Right lung (tissue), 10 donors: ENCODE data around the gene CENPK. TPM values are rescaled to one million over a fixed set of nuclear protein-coding genes. Genes with fewer than 3 reads are reported as not detected.
A peak's percentile ranks its signal among the peaks of the same experiment; 100 is the strongest.
"Not testable (repeated sequence)": the region's sequence is repeated elsewhere in the genome, so short reads cannot be mapped to it uniquely, and the experiment has no call there.

ENCODE experiments used
- DNase-seq, 2 donors: peaks; one replicate each; pipeline ENCODE4 v3.0.0-alpha.2; 2013
- long read RNA-seq, 8 donors: transcript quantifications; one replicate each; lab custom pipeline, GENCODE V29; 2026
- polyA plus RNA-seq, 5 donors: library from polyadenylated mRNA; unstranded; fragments of 120-200 nt; gene quantifications; one replicate each; pipeline versions ENCODE4 v1.2.1 to v1.2.3, GENCODE V29; 2013; ENCODE audit warnings: inconsistent platforms in 1 of 5, low replicate concordance in 1 of 5; ENCODE audit not compliant: insufficient read length in 5 of 5, insufficient read depth in 1 of 5

Gene CENPK
- polyA plus RNA-seq, result 10 to 100 TPM; 32.3 to 96.8 (median 55.9) TPM
- long read RNA-seq, donor 1, transcript CENPK-204 (2 exons, 634 nt), result major isoform, 6 of 155 reads
- long read RNA-seq, donor 1, partial matches to known transcripts, result 129 of 155 reads
- long read RNA-seq, donor 1, other reads (novel, unspliced or antisense), result 13 of 155 reads
- long read RNA-seq, donor 2, transcript CENPK-202 (11 exons, 1,734 nt), result major isoform, 7 of 11 reads
- long read RNA-seq, donor 2, partial matches to known transcripts, result 0 of 11 reads
- long read RNA-seq, donor 2, other reads (novel, unspliced or antisense), result 0 of 11 reads
- long read RNA-seq, donor 3, partial matches to known transcripts, result 0 of 8 reads
- long read RNA-seq, donor 3, other reads (novel, unspliced or antisense), result 0 of 8 reads
- long read RNA-seq, donor 4, partial matches to known transcripts, result 78 of 84 reads
- long read RNA-seq, donor 4, other reads (novel, unspliced or antisense), result 0 of 84 reads
- long read RNA-seq, donor 5, transcript CENPK-204 (2 exons, 634 nt), result minor isoform, 5 of 26 reads
- long read RNA-seq, donor 5, transcript CENPK-215 (11 exons, 1,697 nt), result minor isoform, 5 of 26 reads
- long read RNA-seq, donor 5, transcript CENPK-202 (11 exons, 1,734 nt), result major isoform, 13 of 26 reads
- long read RNA-seq, donor 5, partial matches to known transcripts, result 0 of 26 reads
- long read RNA-seq, donor 5, other reads (novel, unspliced or antisense), result 0 of 26 reads
- long read RNA-seq, donor 6, transcript CENPK-204 (2 exons, 634 nt), result major isoform, 5 of 6 reads
- long read RNA-seq, donor 6, partial matches to known transcripts, result 0 of 6 reads
- long read RNA-seq, donor 6, other reads (novel, unspliced or antisense), result 0 of 6 reads
- long read RNA-seq, donor 7, partial matches to known transcripts, result 0 of 8 reads
- long read RNA-seq, donor 7, other reads (novel, unspliced or antisense), result 0 of 8 reads
- long read RNA-seq, donor 8, partial matches to known transcripts, result 0 of 1 reads
- long read RNA-seq, donor 8, other reads (novel, unspliced or antisense), result 0 of 1 reads

GRCh38 chr5:65562731-65563701 lies at the start of gene CENPK, which contains the start of gene PPWD1:
TSS of gene CENPK (minus strand) at chr5:65563168. CDS start at chr5:65554907, 8,261 bp downstream.
TSS of gene PPWD1 (plus strand) at chr5:65563296. CDS start at chr5:65563311, 15 bp downstream.
- DNase-seq, result peak; percentile 91 to 94

GRCh38 chr5:65612298-65612907 lies 49.4 kb upstream of the CENPK start:
- DNase-seq, result no peak

GRCh38 chr5:65611524-65611923 lies 48.6 kb upstream of the CENPK start:
- peak; percentile 35 to 43 for DNase-seq

GRCh38 chr5:65601761-65602160 lies 38.8 kb upstream of the CENPK start:
- not testable (repeated sequence) for DNase-seq

- DNase-seq, result no peak
Measured at GRCh38 chr5:65588694-65589093, 25.7 kb upstream of the CENPK start.

- DNase-seq, result no peak
Measured at GRCh38 chr5:65577141-65577540, 14.2 kb upstream of the CENPK start.

- no peak for DNase-seq
Measured at GRCh38 chr5:65570598-65571226, 7.7 kb upstream of the CENPK start.

- DNase-seq, result no peak
Measured at GRCh38 chr5:65566505-65566904, 3.5 kb upstream of the CENPK start.

GRCh38 chr5:65563777-65564176 lies 809 bp upstream of the CENPK start:
- DNase-seq, result no peak

GRCh38 chr5:65556718-65557117 lies 6.2 kb downstream of the CENPK start:
- DNase-seq, result no peak

GRCh38 chr5:65556181-65556580 lies 6.8 kb downstream of the CENPK start:
- no peak for DNase-seq

GRCh38 chr5:65555287-65555686 lies 7.7 kb downstream of the CENPK start:
- no peak for DNase-seq

GRCh38 chr5:65553941-65554340 lies 9.0 kb downstream of the CENPK start:
- no peak for DNase-seq

- DNase-seq, result no peak
Measured at GRCh38 chr5:65548281-65548680, 14.7 kb downstream of the CENPK start.

- no peak for DNase-seq
Measured at GRCh38 chr5:65546141-65546540, 16.8 kb downstream of the CENPK start.

- no peak for DNase-seq
Measured at GRCh38 chr5:65544473-65544872, 18.5 kb downstream of the CENPK start.

- no peak for DNase-seq
Measured at GRCh38 chr5:65539827-65540226, 23.1 kb downstream of the CENPK start.

GRCh38 chr5:65535529-65535987 lies 27.4 kb downstream of the CENPK start:
- DNase-seq, result no peak

- DNase-seq, result no peak
Measured at GRCh38 chr5:65530904-65531303, 32.1 kb downstream of the CENPK start.

- no peak for DNase-seq
Measured at GRCh38 chr5:65525726-65526125, 37.2 kb downstream of the CENPK start.
